ENCODE measurements around the gene PRMT1. TPM values are rescaled to one million over a fixed set of nuclear protein-coding genes. Genes with fewer than 3 reads are reported as not detected.

Gene PRMT1
- total RNA-seq, 4 donors from 2014 or later: 78.5 to 274 (median 217) TPM

DNA sequence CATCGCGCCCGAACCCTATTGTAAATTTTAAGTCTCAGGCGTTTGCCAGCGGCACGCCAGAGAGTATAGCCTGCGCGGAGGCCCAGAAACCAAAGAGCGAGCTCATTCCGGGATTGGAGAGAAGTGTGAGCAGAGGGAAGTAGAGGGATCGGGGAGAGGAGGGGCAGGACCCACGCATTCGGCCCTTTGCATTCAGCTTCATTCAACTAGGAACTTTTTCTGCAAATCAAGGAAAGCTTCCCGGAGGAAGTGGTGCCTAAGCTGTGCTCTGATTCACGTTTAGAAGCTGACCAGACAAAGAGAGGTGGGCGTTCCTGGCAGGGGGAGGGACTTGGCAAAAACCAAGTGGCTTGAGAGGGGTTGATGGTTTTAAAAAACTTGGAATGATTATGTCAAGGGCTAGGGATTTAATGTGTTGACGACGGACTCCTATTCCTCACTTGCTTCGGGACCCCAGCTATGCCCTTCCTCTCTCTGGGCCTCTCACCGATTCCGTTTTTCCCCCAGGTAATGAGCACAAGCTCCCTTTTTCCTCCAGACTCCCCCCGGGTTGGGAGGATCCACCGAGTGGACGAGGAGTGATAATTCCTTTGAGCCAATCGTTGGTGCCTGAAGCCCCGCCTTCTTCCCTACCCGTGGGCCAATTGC lies 811 bp upstream of the PRMT1 start:
- TF ChIP-seq, protein P1, sequence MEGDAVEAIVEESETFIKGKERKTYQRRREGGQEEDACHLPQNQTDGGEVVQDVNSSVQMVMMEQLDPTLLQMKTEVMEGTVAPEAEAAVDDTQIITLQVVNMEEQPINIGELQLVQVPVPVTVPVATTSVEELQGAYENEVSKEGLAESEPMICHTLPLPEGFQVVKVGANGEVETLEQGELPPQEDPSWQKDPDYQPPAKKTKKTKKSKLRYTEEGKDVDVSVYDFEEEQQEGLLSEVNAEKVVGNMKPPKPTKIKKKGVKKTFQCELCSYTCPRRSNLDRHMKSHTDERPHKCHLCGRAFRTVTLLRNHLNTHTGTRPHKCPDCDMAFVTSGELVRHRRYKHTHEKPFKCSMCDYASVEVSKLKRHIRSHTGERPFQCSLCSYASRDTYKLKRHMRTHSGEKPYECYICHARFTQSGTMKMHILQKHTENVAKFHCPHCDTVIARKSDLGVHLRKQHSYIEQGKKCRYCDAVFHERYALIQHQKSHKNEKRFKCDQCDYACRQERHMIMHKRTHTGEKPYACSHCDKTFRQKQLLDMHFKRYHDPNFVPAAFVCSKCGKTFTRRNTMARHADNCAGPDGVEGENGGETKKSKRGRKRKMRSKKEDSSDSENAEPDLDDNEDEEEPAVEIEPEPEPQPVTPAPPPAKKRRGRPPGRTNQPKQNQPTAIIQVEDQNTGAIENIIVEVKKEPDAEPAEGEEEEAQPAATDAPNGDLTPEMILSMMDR (IDR thresholded peaks at IDR 0.05): no peak
- TF ChIP-seq POLR2A (IDR thresholded peaks at IDR 0.05): peak in 1 of 2 donors; percentile 9
- Histone ChIP-seq H3K4me1 (peaks cover 0 to 4% of the 10 kb centered on the region in 2 donors), H3K27ac (peak overlapping the region; percentile 93 to 95), H3K9me3 (no peaks in the 10 kb centered on the region), H3K36me3 (no peaks in the 10 kb centered on the region), H3K27me3 (no peaks in the 10 kb centered on the region), H3K4me3 (peak overlapping the region; percentile 31 to 39)
- intact Hi-C loops (cut with DNase I; ENCODE audit: low total_unique reads): no loop called here
- DNase-seq: peak; percentile 86 to 93

DNA sequence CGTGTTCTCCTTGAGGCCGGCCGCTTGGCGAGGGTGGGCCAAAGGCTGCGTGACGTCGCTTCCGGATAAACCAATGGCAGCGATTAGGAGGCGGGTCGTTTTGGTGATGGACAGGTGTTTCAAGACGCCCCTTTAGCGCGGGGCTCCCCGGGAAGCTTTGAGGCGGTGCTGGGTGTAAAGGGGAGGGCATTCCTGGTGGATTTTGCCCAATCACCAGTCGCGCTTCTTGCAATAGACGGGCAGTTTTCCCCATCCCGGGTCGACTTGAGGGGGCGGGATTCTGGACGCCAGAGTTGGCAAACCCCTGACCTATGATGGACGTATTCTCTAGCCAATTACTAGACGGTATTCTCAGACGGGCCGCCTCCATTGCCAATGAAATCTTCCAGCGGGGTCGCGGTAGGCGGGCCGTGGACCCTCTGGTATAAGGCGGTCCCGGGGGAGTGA lies 264 bp upstream of the PRMT1 start:
- peak; percentile 100 for DNase-seq
- H3K4me1 ChIP-seq: peaks cover 0 to 4% of the 10 kb centered on the region in 2 donors

DNA sequence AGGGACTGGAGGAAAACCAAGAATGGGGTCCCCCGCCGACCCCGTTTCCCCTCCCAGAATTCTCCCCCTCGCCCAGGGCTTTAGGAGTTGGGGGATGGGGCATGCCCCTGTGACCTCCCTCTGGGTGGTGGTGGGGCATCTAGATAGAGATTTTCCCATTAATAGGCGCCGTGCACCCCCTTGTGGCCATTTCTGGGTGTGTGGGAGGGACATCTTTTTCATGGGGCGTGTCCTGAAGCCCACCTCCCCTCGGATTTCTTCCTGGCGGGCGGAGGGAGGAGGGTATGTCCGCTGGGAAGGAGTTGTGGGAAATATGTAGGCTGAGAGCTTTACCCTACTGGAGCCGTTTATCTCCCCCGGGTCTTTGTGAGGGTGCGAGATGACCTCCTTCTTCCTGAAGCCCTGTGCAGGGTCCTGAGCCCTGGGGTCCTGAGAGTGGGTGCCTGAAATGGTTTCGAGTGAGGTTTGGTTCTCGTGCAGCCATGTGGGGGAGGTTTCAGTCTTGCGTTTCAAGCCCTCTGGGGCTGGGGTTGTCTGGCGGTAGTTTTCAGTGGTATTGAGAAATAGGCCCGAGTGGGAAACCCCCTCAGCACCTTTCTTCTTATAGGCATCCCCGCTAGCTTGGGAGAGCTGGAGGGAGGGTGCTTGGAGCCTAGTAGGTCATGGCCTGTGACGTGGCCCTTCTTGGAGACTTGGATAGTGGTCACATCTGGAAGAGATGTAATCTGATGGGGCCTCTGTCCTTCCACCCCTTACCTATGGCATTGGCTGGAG lies 1.0 kb downstream of the PRMT1 start:
- peaks cover 0 to 4% of the 10 kb centered on the region in 2 donors for H3K4me1 ChIP-seq
- peak overlapping the region; percentile 85 to 94 for H3K27ac ChIP-seq
- no peak for TF ChIP-seq POLR2A (IDR thresholded peaks at IDR 0.05)
- TF ChIP-seq, protein P1 (IDR thresholded peaks at IDR 0.05): peak; percentile 37 to 62 (median 52)
- no peaks in the 10 kb centered on the region for H3K36me3 ChIP-seq
- H3K27me3 ChIP-seq: no peaks in the 10 kb centered on the region
- no peaks in the 10 kb centered on the region for H3K9me3 ChIP-seq
- intact Hi-C loops (cut with DNase I; ENCODE audit: low total_unique reads): no loop called here
- H3K4me3 ChIP-seq: peak overlapping the region; percentile 64 to 86
- DNase-seq: peak; percentile 75 to 76

More for the DNA sequence above, 264 bp upstream of the PRMT1 start:
- intact Hi-C loops (cut with DNase I; ENCODE audit: low total_unique reads): no loop called here
- H3K27ac ChIP-seq: peak overlapping the region; percentile 94 to 95
- H3K9me3 ChIP-seq: no peaks in the 10 kb centered on the region
- no peak for TF ChIP-seq POLR2A (IDR thresholded peaks at IDR 0.05)
- TF ChIP-seq, protein P1 (IDR thresholded peaks at IDR 0.05): peak in 1 of 4 experiments; percentile 1
- peak overlapping the region; percentile 64 to 86 for H3K4me3 ChIP-seq
- H3K36me3 ChIP-seq: no peaks in the 10 kb centered on the region
- no peaks in the 10 kb centered on the region for H3K27me3 ChIP-seq

DNA sequence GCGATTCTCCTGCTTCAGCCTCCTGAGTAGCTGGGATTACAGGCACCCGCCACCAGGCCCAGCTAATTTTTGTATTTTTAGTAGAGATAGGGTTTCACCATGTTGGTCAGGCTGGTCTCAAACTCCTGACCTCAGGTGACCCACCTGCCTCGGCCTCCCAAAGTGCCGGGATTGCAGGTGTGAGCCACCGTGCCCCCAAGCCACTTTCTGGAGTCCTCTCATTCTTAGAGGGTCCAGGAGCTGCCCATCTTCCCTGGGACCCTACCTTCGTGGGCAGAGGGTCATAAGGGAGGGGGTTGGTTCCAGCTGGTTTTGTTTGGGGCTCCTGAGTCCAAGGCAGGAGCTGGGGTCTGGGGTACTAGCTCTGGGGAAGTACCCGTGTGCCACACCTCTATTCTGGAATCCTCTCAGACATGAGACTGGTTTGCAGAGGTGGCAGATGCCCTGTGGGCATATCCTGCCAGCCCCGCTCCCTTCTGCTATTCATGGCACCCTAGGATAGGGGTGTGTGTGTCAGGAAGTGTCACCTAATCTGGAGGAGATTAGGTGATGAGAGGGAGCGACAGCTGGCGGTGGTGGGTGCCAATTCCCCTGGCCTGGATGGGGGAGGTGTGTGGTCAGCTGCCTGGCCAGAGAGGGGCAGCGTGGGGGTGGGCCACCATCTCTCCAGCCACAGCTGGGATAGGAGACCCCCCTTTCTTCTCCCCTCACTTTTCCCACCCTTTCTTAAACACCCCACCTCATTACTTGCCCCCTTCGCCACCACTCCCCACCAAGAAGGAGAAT lies 2.1 kb downstream of the PRMT1 start:
- Histone ChIP-seq H3K9me3 (no peaks in the 10 kb centered on the region), H3K27me3 (no peaks in the 10 kb centered on the region), H3K36me3 (no peaks in the 10 kb centered on the region), H3K4me1 (peaks cover 0 to 4% of the 10 kb centered on the region in 2 donors), H3K27ac (peak overlapping the region; percentile 65 to 85), H3K4me3 (no peak overlapping the region)
- DNase-seq: peak in 1 of 2 donors; percentile 13
- intact Hi-C loops (cut with DNase I; ENCODE audit: low total_unique reads): no loop called here
- TF ChIP-seq, protein P1 (IDR thresholded peaks at IDR 0.05): no peak
- TF ChIP-seq POLR2A (IDR thresholded peaks at IDR 0.05): no peak

Data from uterus (tissue), 4 donors.